Psoas muscle (tissue), 8 donors: Measurements from ENCODE around the gene OLFM4. TPM values are rescaled to one million over a fixed set of nuclear protein-coding genes. Genes with fewer than 3 reads are reported as not detected.

Experiments
- ATAC-seq, 4 donors: fragments of 200-7000 bp; cut with Tn5 transposase; one replicate each; pipeline ENCODE4 v1.9.1; 2020; ENCODE audit warnings: moderate library complexity in 3 of 4, mild to moderate bottlenecking in 2 of 4
- DNase-seq, 2 donors: peaks; one replicate each; pipeline ENCODE4 v3.0.0-alpha.2; 2020
- H3K27ac ChIP-seq: fragments of 200-600 bp; one replicate; pipeline ENCODE4 v1.8.0; 2022
- H3K27me3 ChIP-seq, 3 donors: fragments of 200-600 bp in 1 of 3; one replicate each; pipeline versions ENCODE4 v1.6.1 to v1.8.0; 2013 to 2022; ENCODE audit warnings: low read length in 2 of 3, mild to moderate bottlenecking in 2 of 3, moderate library complexity in 1 of 3; ENCODE audit not compliant: insufficient read depth in 3 of 3
- H3K36me3 ChIP-seq, 2 donors: fragments of 200-600 bp in 1 of 2; one replicate each; pipeline versions ENCODE4 v1.6.1 to v1.8.0; 2013 to 2022; ENCODE audit warnings: low read depth in 1 of 2, mild to moderate bottlenecking in 1 of 2, moderate library complexity in 1 of 2; ENCODE audit not compliant: insufficient read depth in 1 of 2
- H3K4me1 ChIP-seq: fragments of 200-600 bp; one replicate; pipeline ENCODE4 v1.8.0; 2022
- H3K4me3 ChIP-seq: fragments of 200-600 bp; one replicate; pipeline ENCODE4 v1.8.0; 2022; ENCODE audit warnings: mild to moderate bottlenecking
- H3K9me3 ChIP-seq: fragments of 200-600 bp; one replicate; pipeline ENCODE4 v1.8.0; 2022
- CTCF ChIP-seq: fragments of 200-600 bp; IDR thresholded peaks from one replicate; pipeline ENCODE4 v1.8.0; 2022; ENCODE audit warnings: antibody characterized with exemption
- whole genome bisulfite sequencing, 3 donors: extraction: QIAGEN DNeasy Blood & Tissue Kit; methylation state at CpG; one replicate each; pipeline versions ENCODE4 v1.1.6 to v1.1.7; 2013; 5-methylcytosine and 5-hydroxymethylcytosine counted together
- intact Hi-C, 2 donors: fragments of 100-400 bp; cut with DNase I; formaldehyde crosslinking; loops; one replicate each; pipeline versions ENCODE4 v1.11.0 to v1.14.2; 2022
- polyA plus RNA-seq, 3 donors: library from polyadenylated mRNA; stranded (reverse); fragments of 200-250 nt; gene quantifications; one replicate each; pipeline ENCODE4 v1.2.3, GENCODE V29; 2013
- total RNA-seq, 4 donors: library from RNA; stranded (reverse); fragmentation: NEBNext Ultra II Directional in 2 of 4; extraction: Animal tissue kit (Norgen Biotek cat#: 25700) in 2 of 4; gene quantifications; one replicate each; pipeline versions ENCODE4 v1.2.1 to v1.2.4, GENCODE V29; 2021 to 2023
- donor health status: healthy with polysubstance abuse.
- donor health status: DM: no; HTN: no; CAD: no; lungs with moderate emphysema.
- donor health status: Bipolar disorder and iron deficiency.
- donor health status: healthy.
- donor health status: DM: yes; HTN: yes; CAD: no.
- donor health status: DM: no; HTN: no; CAD: no.
- donor health status: DM: no; HTN: no; CAD: no.
- donor health status: DM: yes; HTN: yes; CAD: no.

The OLFM4 gene
- total and polyA plus RNA-seq, 7 donors = 0.10 to 0.76 (median 0.29) TPM

GRCh38 chr13:53058065-53058679, 29.6 kb downstream of the OLFM4 start:
- TF ChIP-seq CTCF = no peak
- no peak overlapping the region for H3K4me3 ChIP-seq
- H3K27me3 ChIP-seq = peaks cover 0 to 1% (median 0%) of the 10 kb centered on the region in 3 donors
- no peak for DNase-seq
- H3K36me3 ChIP-seq = no peaks in the 10 kb centered on the region
- 53 to 69% (median 61%) methylated on average over 3 of the region's 3 CpGs for WGBS, 3 donors
- no peaks in the 10 kb centered on the region for H3K9me3 ChIP-seq
- intact Hi-C loops = no loop called here
- no peak for ATAC-seq
- no peaks in the 10 kb centered on the region for H3K4me1 ChIP-seq
- no peak overlapping the region for H3K27ac ChIP-seq

- Histone ChIP-seq H3K4me1 (no peaks in the 10 kb centered on the region), H3K27ac (no peak overlapping the region), H3K27me3 (peaks cover 0 to 1% (median 0%) of the 10 kb centered on the region in 3 donors), H3K9me3 (no peaks in the 10 kb centered on the region), H3K36me3 (no peaks in the 10 kb centered on the region), H3K4me3 (no peak overlapping the region)
- ATAC-seq = no peak
- intact Hi-C loops = no loop called here
- no peak for DNase-seq
- no peak for TF ChIP-seq CTCF
- WGBS, 3 donors = 79 to 84% (median 81%) methylated on average over 9 of the region's 9 CpGs
Measured at GRCh38 chr13:53060840-53061490, 32.4 kb downstream of the OLFM4 start.

- TF ChIP-seq CTCF = no peak
- peak in 1 of 2 donors; percentile 67 for DNase-seq
- H3K27me3 ChIP-seq = peaks cover 0 to 1% (median 0%) of the 10 kb centered on the region in 3 donors
- 16 to 27% (median 19%) methylated on average over 4 of the region's 4 CpGs for WGBS, 3 donors
- no peaks in the 10 kb centered on the region for H3K4me1 ChIP-seq
- no peak overlapping the region for H3K27ac ChIP-seq
- no peak overlapping the region for H3K4me3 ChIP-seq
- peak in 2 of 4 donors; percentile 56 to 60 for ATAC-seq
- intact Hi-C loops = no loop called here
- H3K9me3 ChIP-seq = no peaks in the 10 kb centered on the region
- no peaks in the 10 kb centered on the region for H3K36me3 ChIP-seq
Measured at GRCh38 chr13:53064731-53065130, 36.1 kb downstream of the OLFM4 start.

GRCh38 chr13:53066411-53066810, 37.8 kb downstream of the OLFM4 start:
- Histone ChIP-seq H3K9me3 (no peaks in the 10 kb centered on the region), H3K27ac (no peak overlapping the region), H3K27me3 (peaks cover 0 to 1% (median 0%) of the 10 kb centered on the region in 3 donors), H3K4me3 (no peak overlapping the region), H3K4me1 (no peaks in the 10 kb centered on the region), H3K36me3 (no peaks in the 10 kb centered on the region)
- DNase-seq = no peak
- ATAC-seq = no peak
- no peak for TF ChIP-seq CTCF
- WGBS, 3 donors = 36 to 45% (median 39%) methylated on average over 2 of the region's 2 CpGs
- intact Hi-C loops = no loop called here
